ENCODE measurements around the gene DIS3. TPM values are rescaled to one million over a fixed set of nuclear protein-coding genes. Genes with fewer than 3 reads are reported as not detected.

Gene DIS3
- total and polyA plus RNA-seq, 2 of the 13 experiments (the other 11 are each of a cell fraction or from before 2014, with no cell fraction given): 13.2 to 35.0 TPM

DNA sequence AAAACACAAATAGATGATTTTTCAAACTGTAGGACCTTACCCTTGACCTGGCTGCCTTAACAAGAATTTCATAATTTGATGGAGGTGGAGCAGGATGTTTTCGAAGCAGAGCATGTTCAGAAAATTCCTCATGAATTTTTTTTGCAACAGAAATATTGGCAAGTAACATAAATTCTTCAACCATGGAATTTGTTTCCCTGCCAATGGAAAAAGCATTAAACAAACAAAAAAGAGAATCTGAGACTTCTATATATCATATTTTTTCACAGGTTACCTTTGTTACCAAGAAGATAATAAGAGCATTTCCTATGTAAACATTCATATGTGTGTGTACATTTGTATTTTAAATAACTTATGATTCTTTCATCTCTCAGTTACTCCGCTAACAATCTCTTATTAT, 18.3 kb downstream of the DIS3 start:
- Histone ChIP-seq H3K4me2 (ENCODE audit: low read depth, low read length) (no peak overlapping the region), H3K27me3 (ENCODE audit: control insufficient read depth in 1 of 2, insufficient read depth in 2 of 2, low read length in 2 of 2) (no peaks in the 10 kb centered on the region), H3K9ac (ENCODE audit: insufficient read depth, low read depth, low read length) (no peak overlapping the region), H3K79me2 (ENCODE audit: insufficient read depth, low read length) (no peaks in the 10 kb centered on the region), H3K4me1 (ENCODE audit: insufficient read depth, low read length) (no peaks in the 10 kb centered on the region), H3K9me3 (ENCODE audit: low read length) (no peaks in the 10 kb centered on the region), H2AFZ (ENCODE audit: low read length) (no peak overlapping the region), H3K36me3 (replicated peaks in 1 of 2; ENCODE audit: control insufficient read depth in 1 of 2, insufficient read depth in 2 of 2, low read length in 2 of 2) (peaks cover 10 to 79% of the 10 kb centered on the region in 2 experiments), H3K4me3 (replicated peaks in 1 of 3; ENCODE audit: insufficient read depth in 1 of 3, low read depth in 2 of 3, low read length in 3 of 3) (no peak overlapping the region), H4K20me1 (ENCODE audit: insufficient read depth, low read length) (no peaks in the 10 kb centered on the region), H3K27ac (ENCODE audit: extremely low read length, insufficient read depth, low read length) (no peak overlapping the region)
- DNase-seq (ENCODE audit: low spot score): no peak
- intact Hi-C loops (cut with micrococcal nuclease; ENCODE audit: unreplicated experiment): no loop called here
- no peak for ATAC-seq
- ChIA-PET CTCF (ENCODE audit: low intra/inter-chr PET ratio, low total read pairs) (no interaction called here), POLR2A (no interaction called here)
- in situ Hi-C loops (cut with HindIII; ENCODE audit: extremely low pct_ligation_motif_present, low pct_unique_long_range_greater_than_20kb): no loop called here
- 96% methylated on average over 2 of the region's 2 CpGs for WGBS (ENCODE audit: low lambda C conversion rate)
- TF ChIP-seq, protein P1, sequence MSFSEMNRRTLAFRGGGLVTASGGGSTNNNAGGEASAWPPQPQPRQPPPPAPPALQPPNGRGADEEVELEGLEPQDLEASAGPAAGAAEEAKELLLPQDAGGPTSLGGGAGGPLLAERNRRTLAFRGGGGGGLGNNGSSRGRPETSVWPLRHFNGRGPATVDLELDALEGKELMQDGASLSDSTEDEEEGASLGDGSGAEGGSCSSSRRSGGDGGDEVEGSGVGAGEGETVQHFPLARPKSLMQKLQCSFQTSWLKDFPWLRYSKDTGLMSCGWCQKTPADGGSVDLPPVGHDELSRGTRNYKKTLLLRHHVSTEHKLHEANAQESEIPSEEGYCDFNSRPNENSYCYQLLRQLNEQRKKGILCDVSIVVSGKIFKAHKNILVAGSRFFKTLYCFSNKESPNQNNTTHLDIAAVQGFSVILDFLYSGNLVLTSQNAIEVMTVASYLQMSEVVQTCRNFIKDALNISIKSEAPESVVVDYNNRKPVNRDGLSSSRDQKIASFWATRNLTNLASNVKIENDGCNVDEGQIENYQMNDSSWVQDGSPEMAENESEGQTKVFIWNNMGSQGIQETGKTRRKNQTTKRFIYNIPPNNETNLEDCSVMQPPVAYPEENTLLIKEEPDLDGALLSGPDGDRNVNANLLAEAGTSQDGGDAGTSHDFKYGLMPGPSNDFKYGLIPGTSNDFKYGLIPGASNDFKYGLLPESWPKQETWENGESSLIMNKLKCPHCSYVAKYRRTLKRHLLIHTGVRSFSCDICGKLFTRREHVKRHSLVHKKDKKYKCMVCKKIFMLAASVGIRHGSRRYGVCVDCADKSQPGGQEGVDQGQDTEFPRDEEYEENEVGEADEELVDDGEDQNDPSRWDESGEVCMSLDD (CRISPR knock-in tag; IDR thresholded peaks at IDR 0.05; ENCODE audit: borderline replicate concordance): no peak
- TF ChIP-seq ESRRA (CRISPR knock-in tag; IDR thresholded peaks at IDR 0.05; ENCODE audit: low read depth) (no peak), POGZ (CRISPR knock-in tag; IDR thresholded peaks at IDR 0.05) (no peak), HES4 (CRISPR knock-in tag; IDR thresholded peaks at IDR 0.05; ENCODE audit: borderline replicate concordance) (no peak), ZMAT3 (CRISPR knock-in tag; conservative IDR thresholded peaks at IDR 0.05) (no peak)
- TF ChIP-seq, protein P2, sequence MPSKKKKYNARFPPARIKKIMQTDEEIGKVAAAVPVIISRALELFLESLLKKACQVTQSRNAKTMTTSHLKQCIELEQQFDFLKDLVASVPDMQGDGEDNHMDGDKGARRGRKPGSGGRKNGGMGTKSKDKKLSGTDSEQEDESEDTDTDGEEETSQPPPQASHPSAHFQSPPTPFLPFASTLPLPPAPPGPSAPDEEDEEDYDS (CRISPR knock-in tag; IDR thresholded peaks at IDR 0.05): no peak
- no TSS peak for BruUV-seq (replicated peaks)
- no peak for FAIRE-seq

Measured in HepG2 (cell line).